Measurements from ENCODE around the gene ASB3.
A peak's percentile ranks its signal among the peaks of the same experiment; 100 is the strongest.
"Not testable (repeated sequence)": the region's sequence is repeated elsewhere in the genome, so short reads cannot be mapped to it uniquely, and the experiment has no call there.

Gene ASB3

DNA sequence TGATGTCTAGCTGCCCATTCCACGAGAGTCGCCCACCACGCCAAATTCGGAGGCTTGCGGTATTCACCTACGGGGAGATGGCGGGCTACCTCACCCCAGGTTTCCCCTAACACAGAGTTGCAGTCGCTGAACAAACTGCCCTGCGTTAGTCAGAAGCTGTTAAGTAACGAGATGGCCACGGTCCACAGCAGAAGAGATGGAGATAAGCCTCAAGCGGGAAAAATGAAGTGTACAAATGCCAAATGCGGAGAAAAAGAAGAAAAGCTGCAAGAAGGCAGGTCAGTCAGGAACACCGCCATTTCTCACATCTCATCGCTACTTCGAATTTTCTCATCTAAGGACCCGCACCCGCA, 425 bp downstream of the ASB3 start:
- DNase-seq (ENCODE audit: low read depth in 2 of 2): no peak

GRCh38 chr2:53785366-53785765, 1.4 kb downstream of the ASB3 start:
- DNase-seq (ENCODE audit: low read depth in 2 of 2): no peak

DNA sequence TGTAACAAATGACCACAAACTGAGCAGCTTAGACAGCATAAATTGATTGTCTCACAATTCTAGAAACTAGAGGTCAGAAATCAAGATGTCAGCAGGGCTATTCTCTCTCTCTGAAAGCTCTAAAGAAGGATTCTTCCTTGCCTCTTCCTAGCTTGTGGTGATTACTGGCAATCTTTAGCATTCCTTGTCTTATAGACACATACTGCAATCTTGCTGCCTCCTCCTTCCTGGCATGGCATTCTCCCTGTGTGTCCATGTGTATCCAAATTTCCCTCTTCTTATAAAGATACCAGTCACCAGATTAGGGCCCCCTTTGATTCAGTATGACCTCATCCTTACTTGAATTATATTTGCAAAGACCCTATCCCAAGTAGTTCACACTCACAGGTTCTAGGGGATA, 2.3 kb downstream of the ASB3 start:
- no peak for DNase-seq (ENCODE audit: low read depth in 2 of 2)

GRCh38 chr2:53782676-53783075, 4.1 kb downstream of the ASB3 start:
- DNase-seq (ENCODE audit: low read depth in 2 of 2): no peak

DNA sequence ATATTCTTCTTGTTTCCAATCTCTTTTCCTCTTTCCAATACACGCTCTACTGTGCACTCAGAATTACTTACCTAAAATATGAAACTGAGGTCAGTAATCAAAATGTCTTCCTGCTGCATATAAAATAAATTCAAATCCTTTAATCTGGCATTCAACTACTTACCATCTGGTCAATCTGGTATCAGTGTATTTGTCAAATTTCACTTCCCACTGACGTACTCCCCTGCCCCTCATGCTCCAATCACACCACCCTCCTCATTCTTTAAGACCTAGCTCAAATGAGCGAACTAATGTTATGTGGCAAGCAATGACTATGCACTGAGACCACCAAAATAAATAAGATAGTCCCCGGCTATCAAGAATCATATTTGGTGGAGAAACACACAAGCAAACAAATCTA, 6.7 kb downstream of the ASB3 start:
- no peak for DNase-seq (ENCODE audit: low read depth in 2 of 2)

DNA sequence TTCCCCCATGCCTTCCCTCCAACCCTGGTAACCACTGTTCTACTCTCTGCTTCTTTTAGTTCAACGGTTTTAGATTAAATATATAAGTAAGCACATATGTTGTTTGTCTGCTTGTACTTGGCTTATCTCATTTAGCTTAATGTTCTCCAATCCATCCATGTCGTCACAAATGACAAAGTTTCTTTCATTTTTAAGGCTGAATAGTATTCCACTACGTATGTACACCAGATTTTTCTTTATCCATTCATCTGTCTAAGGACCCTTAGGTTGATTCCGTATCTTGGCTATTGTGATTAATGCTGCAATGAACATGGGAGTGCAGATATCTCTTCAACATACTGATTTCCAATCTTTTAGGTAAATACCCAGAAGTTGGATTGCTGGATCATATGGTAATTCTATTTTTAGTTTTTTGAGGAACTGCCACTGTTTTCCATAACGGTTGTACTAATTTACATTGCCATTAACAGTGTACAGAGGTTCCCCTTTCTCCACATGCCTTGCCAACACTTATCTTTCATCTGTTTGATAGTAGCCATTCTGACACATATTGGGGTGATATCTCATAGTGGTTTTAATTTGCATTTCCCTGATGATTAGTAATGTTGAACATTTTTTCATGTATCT, 8.1 kb downstream of the ASB3 start:
- DNase-seq (ENCODE audit: low read depth in 2 of 2): no peak

- DNase-seq (ENCODE audit: low read depth in 2 of 2): no peak
Measured at GRCh38 chr2:53777134-53777533, 9.6 kb downstream of the ASB3 start.

GRCh38 chr2:53770264-53770663, 16.5 kb downstream of the ASB3 start:
- no peak for DNase-seq (ENCODE audit: low read depth in 2 of 2)

DNA sequence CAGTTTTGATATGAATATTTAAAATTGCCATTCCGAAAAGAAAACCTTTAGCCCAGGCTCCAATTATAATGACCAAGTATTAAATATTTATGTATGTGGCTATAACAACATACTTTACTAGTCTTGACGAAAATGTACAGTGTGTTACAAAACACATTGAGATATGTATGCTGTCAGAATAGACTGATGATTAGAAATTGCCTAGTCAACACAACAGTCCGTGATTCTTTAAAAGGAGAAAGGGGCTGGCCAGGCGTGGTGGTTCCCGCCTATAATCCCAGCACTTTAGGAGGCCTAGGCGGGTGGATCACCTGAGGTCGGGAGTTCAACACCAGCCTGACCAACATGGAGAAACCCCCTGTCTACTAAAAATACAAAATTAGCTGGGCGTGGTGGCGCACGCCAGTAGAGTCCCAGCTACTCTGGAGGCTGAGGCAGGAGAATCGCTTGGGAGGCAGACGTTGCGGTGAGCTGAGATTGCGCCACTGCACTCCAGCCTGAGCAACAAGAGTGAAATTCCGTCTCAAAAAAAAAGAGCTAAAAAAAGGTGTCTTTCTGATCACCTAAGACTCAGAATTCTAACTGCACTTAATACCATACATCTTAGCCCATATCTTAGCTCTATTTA, 17.3 kb downstream of the ASB3 start:
- no peak for DNase-seq (ENCODE audit: low read depth in 2 of 2)

DNA sequence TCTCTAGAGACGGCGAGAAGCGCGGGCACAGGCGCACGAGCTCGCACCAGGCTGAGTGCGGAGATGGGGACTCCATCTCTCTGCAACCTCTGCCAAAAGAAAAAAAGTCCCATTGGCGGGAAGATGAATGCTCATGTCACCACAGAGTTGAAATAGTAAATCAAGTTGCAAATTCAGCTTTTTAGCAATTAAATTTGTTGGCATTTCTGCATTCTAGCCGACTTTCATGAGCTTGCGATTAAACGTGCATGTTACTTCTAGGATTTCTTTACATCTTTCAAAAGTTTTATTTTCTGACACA, 18.6 kb downstream of the ASB3 start:
- no peak for DNase-seq (ENCODE audit: low read depth in 2 of 2)

- DNase-seq (ENCODE audit: low read depth in 2 of 2): peak; percentile 77 to 81
Measured at GRCh38 chr2:53767405-53768241, 19.1 kb downstream of the ASB3 start, which contains the start of gene CHAC2. TSS of gene CHAC2 (plus strand) at chr2:53767804. CDS start at chr2:53767887, 83 bp downstream.

DNA sequence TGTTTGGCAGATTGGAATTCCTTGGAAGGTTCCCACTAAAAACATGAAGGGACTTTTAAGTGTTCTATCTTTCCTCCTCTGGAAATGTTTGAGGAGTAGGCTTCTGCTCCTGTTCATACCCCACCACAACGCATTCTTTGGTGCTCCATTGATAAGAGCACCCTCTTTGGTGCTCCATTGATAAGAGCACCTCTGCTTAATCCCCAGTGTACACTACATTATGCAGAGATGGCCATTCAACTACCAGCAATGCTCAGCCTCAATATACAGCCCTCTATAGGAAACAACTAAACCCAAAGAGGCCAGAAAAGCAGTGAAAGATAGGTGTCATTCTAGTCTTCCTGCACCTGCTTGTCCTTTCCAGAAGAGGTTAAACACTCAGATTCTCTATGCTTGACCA, 21.0 kb downstream of the ASB3 start:
- DNase-seq (ENCODE audit: low read depth in 2 of 2): no peak

GRCh38 chr2:53757206-53757605, 29.5 kb downstream of the ASB3 start:
- DNase-seq (ENCODE audit: low read depth in 2 of 2): not testable (repeated sequence)

DNA sequence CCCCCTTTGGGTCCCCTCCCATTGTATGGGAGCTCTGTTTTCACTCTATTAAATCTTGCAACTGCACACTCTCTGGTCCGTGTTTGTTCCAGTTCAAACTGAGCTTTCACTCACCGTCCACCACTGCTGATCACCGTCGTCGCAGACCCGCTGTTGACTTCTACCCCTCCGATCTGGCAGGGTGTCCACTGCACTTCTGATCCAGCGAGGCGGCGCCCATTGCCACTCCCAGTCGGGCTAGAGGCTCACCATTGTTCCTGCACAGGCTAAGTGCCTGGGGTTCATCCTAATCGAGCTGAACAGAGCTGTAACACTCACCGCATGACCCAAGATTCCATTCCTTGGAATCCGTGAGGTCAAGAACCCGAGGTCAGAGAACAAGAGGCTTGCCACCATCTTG, 30.1 kb downstream of the ASB3 start:
- DNase-seq (ENCODE audit: low read depth in 2 of 2): no peak

DNA sequence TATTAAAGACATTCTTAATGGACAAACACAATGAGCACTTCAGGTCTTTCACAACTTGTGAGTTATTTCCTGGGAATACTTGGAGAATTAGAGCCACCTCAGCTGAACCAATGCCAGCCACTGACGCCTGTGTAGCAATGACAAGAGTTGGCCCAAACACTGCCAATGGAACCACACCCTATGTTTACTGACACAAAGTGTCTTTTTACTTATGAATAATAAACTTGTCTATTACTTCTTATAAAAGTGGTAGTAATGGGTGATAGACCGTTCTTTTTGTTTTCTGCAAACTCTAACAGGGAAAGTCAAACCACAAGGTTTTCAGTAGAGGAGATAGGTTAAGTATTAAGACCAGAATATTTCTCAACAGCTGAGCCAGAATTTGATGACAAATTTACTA, 31.6 kb downstream of the ASB3 start:
- no peak for DNase-seq (ENCODE audit: low read depth in 2 of 2)

DNA sequence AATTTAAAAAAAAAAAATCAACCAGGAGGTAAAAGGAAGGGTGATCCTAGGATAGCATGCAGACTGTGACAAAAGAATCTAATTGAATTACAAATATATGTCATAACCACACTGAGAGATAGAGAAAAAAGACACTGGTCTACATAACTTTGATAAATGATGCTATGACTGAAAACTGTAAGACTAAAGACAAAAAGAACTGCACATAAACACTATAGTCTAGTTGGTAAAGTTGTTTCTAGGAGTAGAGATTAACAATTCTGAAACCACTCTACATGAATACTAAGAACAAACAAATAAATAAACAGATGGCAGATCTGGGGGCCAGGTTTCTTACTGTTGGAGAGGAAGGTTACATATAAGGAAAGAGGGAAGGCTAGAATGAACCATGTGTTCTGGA, 33.7 kb downstream of the ASB3 start:
- no peak for DNase-seq (ENCODE audit: low read depth in 2 of 2)

DNA sequence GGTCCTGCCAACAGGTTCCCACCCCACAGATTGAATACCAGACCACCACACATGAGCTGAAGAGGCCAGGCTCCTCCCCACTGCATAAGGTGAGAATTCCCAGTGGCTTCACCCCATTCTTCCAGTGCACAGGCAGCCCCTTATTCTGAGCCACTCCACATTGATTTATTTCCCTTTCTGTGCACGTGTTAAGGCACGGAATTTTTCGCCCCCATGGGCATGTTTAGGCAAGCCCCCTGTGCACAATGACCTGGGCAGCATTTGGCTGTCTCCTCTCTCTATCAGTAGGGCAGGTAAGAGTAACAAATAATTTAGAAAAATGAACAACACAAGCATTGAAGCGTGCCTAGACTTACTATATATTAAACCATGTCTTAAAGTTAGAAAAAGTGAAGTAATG, 34.4 kb downstream of the ASB3 start:
- no peak for DNase-seq (ENCODE audit: low read depth in 2 of 2)

- DNase-seq (ENCODE audit: low read depth in 2 of 2): no peak
Measured at GRCh38 chr2:53751728-53752127, 35.0 kb downstream of the ASB3 start.

GRCh38 chr2:53750041-53750768, 36.5 kb downstream of the ASB3 start:
- DNase-seq (ENCODE audit: low read depth in 2 of 2): no peak

DNA sequence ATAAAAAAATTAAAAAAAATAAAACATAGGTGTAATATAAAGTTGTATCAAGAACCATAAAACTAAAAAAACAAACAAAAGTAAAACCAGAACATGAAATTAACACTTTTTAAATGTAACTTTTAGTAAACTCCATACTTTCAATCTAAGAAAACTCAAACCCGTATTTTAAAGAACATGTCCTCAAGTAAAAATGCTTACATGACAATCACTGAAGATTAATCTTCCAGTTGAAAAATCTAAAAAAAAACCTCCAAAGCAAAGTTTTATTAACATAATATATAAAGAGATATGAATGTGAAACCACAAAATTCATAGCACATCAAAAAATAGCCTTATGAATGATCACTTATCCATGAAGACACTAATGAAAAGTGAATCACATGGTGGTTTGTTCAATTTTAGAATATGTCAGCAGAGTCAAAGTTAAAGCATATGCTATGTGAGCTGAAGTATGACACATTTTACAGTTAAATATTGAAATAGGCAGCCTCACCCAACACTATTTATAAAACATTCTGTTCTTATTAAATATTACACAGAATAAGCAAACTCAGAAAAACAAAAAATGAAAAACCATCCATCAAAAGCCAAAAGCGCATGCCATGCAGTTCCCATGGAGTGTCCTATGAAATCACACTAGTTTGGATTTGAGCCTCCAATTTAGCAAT, 42.2 kb downstream of the ASB3 start:
- no peak for DNase-seq (ENCODE audit: low read depth in 2 of 2)

GRCh38 chr2:53740170-53740569, 46.6 kb downstream of the ASB3 start:
- no peak for DNase-seq (ENCODE audit: low read depth in 2 of 2)

DNA sequence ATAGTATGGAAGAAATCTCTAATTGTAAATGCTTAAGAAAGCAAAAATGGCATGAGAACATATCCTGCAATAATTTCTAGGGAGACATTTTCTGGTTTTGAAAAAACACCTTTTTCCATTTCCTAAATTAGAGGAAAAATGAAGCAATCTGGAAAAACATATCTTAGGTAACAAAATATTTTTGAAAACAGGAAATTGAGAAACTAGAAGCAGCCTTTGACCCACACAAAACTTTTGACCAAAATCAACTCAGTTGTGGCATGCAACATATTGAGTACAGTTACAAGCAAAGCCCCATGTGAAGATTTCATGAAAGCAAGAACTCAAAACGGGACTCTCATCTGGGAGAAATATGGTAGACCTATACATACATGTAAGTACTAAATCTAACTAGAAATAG, 47.7 kb downstream of the ASB3 start:
- no peak for DNase-seq (ENCODE audit: low read depth in 2 of 2)

All from stimulated activated CD4-positive, alpha-beta T cell treated with anti-CD3 and anti-CD28 coated beads, Interleukin-12 subunit alpha, Interleukin-12 subunit beta, amount 100 ng/mL, for 24 hours (primary cell).